Thyroid gland (tissue), 4 donors: ENCODE measurements around the gene RHEX.

ENCODE experiments used
- POLR2A ChIP-seq, 2 donors: fragments of 450-650 bp; IDR thresholded peaks; one replicate each; pipeline ENCODE4 v1.6.1; 2017; ENCODE audit warnings: antibody characterized with exemption in 2 of 2, mild to moderate bottlenecking in 2 of 2, moderate library complexity in 1 of 2
- TF ChIP-seq, protein P1 (sequence below), 6 experiments: fragments of 200-600 bp in 3 of 6; fragments of 450-650 bp in 3 of 6; sonication (generic) in 3 of 6; IDR thresholded peaks; one replicate each; pipeline ENCODE4 v1.5.1; 2016 to 2019; ENCODE audit warnings: antibody characterized with exemption in 6 of 6, mild to moderate bottlenecking in 2 of 6, inconsistent platforms in 1 of 6, moderate library complexity in 1 of 6

DNA sequence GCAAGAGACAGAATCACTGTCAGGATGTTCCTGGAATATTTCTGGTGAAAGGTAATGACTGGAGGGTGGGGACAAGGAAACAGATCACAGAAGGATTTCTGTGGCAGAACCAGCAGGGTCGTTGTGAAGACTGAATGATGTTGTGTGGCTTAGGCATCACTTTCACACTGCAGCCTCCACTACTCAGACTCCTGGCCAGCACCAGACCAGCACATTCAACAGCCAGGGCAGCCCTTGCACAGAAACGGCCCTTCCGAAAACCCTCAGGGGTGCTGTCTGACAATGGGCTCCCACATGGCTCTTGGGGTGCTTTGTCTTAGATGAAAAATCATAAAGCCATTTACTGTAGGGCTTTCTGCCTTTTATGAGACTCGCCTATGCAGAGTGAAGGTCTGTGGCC lies 46.0 kb upstream of the RHEX start:
- TF ChIP-seq, protein P1, sequence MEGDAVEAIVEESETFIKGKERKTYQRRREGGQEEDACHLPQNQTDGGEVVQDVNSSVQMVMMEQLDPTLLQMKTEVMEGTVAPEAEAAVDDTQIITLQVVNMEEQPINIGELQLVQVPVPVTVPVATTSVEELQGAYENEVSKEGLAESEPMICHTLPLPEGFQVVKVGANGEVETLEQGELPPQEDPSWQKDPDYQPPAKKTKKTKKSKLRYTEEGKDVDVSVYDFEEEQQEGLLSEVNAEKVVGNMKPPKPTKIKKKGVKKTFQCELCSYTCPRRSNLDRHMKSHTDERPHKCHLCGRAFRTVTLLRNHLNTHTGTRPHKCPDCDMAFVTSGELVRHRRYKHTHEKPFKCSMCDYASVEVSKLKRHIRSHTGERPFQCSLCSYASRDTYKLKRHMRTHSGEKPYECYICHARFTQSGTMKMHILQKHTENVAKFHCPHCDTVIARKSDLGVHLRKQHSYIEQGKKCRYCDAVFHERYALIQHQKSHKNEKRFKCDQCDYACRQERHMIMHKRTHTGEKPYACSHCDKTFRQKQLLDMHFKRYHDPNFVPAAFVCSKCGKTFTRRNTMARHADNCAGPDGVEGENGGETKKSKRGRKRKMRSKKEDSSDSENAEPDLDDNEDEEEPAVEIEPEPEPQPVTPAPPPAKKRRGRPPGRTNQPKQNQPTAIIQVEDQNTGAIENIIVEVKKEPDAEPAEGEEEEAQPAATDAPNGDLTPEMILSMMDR (IDR thresholded peaks at IDR 0.05), result no peak
- no peak for TF ChIP-seq POLR2A (IDR thresholded peaks at IDR 0.05)
